Germinal center (tissue), 1 donor: ENCODE results near the gene IRF2BPL.

Experiments
- DNase-seq: peaks from one replicate; pipeline ENCODE4 v3.0.0; 2012; ENCODE audit warnings: mixed read lengths, low spot score

IRF2BPL gene

DNA sequence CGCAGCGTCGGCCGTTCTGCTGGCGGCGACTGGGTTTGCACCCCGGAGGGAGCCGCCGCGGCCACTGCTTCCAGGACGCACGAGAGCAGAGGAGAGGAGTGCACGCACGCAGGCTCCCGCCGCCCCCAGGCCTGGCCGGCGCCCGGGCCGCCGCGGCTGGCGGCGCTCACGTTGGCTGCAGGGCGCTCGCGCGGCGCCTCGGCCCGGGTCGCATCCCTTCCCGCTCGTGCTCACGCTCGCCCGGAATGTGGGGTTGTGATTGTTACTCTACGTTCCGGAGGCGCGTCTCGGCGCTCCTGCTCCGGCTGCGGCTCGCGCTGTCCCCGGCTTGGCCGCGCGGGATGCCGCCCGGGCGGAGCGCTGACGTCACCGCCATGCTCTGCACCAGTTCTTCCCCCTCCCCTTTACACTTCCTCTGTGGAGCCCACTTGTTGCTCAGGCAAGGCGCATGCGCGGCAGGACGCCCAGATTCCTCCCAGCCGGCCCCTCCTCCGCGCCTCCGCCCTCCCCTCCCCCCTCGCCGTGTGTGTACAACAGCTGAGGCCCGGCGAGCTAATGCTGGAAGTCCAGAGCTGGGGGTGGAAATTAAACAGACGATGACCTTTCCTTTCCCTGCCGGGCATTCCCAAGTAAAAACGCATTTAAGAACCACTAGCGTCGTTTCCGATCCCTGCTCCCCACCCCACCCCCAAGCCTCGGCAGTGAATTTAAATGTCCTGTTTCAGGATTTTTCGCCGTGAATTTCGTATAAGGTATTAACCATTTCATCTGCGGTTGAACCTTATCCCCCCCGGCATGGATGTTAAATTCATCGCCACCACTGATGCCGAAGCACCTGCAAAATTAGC, at the start of gene IRF2BPL:
IRF2BPL (minus strand) TSS at position 325 of the 848 bp plus-strand sequence. CDS start 916 bp downstream, outside the sequence.
- DNase-seq: peak; percentile 97

DNA sequence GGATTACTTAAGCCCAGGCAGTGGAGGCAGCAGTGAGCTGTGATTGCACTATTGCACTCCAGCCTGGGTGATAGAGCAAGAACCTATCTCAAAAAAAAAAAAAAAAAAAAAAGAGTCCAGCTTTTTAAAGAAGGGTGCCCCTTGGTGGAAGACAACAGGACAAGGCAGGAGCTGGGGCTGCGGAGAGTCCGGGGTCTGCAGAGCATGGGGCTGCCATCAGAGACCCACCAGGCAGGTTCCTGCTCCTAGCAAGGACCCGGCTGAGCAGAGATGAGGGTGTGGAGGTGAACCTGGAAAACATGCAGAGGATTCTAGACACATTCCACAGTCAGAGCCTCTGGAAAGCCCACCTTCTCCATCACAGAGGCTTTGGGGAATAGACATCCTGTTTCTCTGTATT, 48.5 kb upstream of the IRF2BPL start:
- DNase-seq: no peak

DNA sequence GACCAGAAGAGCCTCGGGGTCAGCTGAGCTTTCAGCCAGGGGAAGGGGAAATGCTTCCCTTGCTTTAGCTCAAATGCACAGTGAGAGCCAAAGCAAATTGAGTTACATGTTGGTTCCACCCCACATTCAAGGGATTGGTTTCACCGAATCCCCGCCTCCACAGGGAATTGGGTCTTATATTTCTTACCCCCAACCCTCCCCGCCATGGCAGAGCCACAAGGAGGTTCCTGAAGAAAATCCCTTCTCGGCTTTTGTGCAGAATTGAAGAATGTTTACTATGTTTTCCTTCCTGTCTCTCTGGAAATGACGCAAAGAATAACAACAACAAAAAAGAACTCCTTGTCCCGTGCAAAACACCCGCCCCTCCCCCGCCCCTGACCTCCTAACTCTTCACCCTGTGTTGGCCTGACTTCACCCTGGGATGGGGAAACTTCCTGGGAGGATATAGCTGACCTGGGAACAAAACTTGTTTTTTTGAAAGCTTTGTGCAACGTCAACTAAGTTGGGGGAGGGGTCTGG, 47.7 kb upstream of the IRF2BPL start:
- no peak for DNase-seq

DNA sequence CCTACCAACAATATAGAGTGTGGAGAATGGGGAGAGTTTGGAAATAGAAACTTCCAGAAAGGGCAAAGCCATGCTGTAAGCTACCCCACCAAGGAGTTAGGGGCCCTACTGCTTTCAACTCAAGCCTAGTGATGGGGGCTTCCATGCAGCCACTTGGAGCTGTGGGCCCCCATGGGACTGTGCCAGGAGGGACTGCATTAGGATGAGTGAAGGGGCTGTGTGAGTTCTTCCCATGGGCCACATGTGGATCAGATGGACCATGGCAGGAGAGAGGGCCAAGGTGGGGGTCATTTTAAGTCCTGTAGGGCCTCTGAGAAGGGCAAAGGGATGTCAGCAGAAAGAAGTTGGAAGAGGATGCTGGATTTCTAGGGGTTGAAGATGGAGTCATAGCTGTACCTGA, 46.5 kb upstream of the IRF2BPL start:
- no peak for DNase-seq

DNA sequence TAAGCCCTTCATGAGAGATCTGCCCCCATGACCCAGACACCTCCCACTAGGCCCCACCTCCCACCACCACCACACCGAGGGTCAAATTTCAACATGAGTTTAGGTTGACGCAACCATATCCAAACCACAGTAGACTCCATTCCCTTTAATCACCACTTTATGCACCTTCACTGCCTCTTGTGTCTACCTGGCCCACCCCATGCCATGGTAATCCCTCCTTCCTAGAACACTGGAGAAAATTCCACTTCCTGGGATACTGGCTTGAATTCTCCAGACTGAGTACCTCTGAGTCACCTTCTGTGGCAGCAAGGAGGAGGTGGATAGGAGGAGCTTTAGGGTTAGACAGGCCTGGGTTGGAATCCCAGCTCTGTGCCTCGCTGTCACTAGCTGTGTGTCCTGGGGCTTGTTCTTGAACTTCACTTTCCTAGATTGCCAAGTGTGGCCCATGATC, 43.5 kb upstream of the IRF2BPL start:
- no peak for DNase-seq

DNA sequence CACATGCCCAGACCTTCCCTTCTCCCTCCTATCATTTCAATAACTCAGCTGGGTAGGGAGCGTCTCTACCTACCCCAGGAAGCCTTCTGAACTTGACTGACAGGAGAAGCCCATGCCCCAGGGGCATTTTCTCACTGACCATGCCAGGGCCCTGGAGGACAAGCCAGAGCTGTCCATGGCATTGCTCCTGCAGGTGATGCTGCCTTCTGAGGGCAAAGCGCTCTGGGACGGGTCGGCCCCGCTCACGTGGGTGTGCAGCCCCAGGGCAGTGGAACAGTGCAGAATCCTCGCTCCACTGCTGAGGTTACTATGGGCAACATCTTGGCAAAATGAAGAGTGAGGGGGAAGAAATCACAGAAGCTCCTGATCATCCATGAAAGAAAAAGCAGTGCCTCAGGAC, 41.0 kb upstream of the IRF2BPL start:
- no peak for DNase-seq

DNA sequence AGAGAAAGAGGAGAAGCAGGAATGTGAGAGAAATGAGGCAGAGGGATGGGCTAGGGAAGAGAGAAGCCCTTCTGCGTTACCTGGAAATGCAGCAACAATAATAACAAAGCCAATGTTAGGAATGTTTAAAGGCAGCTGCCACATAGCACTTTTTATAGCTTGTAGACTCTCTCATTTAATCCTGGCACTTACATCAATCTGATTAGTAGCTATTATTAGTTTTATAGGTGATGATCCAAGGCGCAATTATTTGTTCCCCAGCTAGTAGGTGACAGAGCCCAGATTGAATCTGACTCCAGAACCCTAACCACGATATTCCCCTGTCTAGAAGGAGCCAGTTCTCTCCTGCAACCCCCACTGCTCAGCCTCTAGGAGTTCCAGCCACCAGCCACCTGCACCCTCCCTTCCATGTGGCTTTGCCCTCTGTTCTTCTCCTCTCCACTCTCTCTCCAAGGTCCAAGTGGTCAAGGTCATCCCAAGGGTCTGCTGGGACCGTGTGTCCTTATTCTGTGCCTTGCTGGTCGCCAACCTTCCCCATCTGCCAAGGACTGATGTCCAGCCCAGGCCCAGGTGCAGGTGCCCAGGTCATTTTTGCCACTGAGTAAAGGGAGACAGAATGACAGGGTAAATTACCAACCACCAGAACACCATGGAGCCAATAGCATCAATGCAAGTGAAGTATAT, 40.2 kb upstream of the IRF2BPL start:
- no peak for DNase-seq

DNA sequence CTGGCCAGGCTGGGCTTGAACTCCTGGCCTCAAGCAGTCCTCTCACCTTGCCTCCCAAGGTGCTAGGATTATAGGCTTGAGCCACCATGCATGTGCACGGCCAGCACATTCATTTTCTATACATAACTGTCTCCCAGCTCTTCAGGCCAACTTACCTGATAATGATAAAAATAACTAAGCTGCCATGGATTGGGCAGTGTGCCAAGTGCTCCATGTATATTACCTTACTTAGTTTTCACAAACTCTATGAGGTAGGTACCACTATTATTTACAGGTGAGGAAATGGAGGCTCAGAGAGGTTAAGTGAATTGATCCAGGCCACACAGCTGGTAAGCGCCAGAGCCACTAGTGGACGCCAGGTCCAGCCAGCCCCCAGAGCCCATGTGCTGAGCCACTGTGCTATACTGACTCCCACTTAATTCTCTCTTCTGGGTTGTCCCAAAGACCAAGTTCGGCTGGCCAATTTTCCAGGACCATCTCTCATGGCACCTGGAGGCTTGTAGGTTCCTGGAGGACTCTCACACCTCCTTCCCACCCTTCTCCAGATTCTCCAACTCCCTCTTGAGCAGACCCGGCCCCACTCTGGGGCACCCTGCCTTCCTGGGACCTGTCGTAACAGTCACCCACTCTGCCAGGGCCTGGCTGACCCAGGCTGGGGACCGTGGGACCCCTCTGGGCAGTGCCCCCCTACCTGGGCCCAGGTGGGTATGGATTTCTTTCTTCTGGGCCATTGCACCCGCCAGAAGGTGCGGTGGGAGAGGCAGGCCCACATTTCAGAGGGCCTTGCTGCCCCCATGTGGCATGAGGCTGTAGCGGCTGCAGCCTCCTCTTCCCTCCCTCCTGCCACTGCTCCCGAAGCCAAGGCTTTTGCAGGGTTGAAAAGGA, 39.4 kb upstream of the IRF2BPL start:
- peak; percentile 47 for DNase-seq

DNA sequence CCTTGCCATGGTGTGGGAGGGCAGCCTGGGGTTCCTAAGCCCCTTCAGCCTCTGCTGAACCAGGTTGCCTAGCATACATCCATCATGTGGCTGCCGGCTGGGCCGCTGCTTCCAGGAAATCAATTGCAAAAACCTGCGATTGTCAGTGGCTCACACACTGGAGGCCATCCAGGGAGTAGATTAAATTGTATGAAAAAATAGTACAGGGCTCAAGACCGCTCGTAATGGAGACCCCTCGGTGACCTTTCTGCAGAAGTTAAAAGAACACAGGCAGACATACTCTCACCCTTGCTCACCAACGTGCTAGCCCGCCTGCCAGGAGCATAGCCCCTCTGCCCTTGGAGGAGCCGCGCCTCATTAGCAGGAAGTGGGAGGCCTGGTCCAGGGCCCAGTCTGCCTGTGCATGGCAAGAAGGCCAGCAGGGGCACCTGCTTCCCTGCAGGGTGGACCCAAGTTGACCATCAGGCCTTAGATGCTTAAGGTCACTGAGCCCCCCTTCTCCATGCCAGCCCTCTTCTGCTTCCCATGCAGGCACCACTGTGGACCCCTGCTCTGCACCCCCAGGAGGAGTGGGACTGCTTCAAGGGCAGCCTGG, 38.2 kb upstream of the IRF2BPL start:
- no peak for DNase-seq

DNA sequence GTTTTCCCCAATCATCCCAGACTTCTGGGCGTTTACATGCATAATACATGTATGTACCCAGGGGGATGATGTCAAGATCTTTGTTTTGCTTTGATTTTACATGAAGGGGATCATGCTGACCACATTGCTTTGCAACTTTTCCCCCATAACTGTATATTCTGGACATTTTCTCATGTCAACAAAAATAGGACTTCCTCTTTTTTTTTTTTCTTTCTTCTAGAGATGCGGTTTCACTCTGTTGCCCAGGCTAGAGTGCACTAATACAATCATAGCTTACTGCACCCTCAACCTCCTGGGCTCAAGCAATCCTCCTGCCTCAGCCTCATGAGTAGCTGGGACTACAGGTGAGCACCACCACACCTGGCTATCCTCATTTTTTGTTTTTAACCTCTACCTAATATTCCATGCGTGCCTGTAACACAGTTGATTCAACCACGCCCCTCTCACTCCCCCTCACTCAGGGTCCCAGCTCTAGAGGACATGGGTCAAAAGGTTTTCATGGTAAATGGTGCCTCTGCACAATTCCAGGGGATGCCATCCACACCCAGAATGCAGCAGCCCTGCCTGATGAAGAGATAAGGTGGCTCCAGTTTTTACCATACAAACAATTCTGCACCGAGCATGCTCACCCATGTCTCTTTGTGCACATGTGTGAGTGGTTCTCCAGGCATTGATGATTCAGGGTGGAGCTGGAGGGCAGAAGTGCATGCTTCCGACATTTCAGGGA, 37.5 kb upstream of the IRF2BPL start:
- no peak for DNase-seq

DNA sequence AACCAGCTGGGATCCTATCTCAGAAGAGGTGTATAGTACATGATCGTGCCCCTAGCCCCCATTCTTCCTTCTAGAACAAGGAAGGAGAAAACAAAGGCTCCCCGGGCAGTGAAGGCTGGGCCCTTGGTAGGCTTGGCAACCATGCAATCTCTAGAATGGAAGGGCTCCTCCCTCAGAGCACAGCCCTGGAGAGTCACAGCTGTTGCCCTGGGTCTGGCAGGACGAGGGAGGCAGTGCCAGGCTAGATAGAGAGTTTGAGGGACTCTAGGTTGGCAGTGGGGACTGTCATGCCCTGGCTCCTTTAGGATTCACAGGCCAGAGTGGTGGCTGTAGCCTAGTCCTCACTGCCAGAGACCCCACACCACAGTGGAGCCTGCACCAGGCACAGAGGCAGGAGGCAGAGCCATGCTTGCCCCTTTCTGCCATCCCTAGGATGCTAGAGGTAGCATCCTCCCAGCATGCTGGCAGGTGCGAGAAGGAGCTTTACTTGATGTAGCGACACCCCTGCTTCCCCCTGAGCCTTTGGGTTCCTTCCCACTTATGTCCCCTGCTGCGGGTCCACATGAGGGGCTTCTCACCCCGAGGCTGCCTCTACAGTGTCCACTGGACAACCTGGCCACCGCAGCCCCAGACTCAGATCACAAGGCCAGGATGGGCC, 36.1 kb upstream of the IRF2BPL start:
- DNase-seq: no peak

DNA sequence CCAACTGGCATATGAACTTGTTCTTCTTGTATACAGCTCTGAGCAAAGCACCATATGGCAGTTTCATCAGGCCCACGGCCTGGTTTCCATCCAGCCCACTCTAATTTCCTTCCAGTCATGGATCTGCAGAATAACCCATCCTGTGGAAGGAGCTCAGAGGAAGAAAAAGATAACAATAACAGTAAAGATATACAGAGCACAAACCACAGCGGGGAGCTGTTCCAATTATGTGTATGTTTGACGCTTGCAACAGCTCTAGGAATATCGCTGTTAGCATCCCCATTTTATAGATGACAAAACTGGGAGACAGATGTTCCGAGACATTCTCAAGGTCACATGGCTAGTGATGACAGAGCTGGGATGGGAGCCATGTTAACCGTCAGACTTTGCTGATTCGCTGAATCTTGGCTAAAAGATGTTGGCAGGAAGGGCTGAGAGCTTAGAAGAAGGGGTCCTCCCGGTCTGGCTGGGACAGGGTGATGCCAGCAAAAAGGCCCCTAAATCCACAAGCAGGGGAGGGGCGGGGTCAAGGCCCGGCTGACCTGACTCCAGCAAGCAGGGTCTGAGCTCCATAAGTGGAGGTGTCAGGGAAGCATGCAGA, 35.2 kb upstream of the IRF2BPL start:
- DNase-seq: no peak

DNA sequence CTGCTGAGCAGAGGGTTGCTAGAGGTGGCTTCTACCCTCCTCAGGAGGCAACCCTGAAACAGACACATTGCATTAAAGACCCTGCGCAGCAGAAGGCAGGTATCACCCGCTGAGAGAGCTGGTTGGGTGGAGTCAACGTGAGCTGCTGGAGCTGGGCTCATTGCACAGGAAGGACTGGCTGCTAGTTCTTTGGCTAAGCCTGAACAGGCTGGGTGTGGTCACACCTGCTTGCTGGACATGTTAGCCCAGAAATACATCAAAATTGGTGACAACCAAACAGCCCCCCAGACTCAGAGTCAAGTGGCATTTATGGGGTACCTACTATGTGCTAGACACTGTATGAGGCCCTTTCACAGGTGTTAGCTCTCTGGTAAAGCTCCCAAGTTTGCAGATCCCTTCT, 33.8 kb upstream of the IRF2BPL start:
- no peak for DNase-seq

DNA sequence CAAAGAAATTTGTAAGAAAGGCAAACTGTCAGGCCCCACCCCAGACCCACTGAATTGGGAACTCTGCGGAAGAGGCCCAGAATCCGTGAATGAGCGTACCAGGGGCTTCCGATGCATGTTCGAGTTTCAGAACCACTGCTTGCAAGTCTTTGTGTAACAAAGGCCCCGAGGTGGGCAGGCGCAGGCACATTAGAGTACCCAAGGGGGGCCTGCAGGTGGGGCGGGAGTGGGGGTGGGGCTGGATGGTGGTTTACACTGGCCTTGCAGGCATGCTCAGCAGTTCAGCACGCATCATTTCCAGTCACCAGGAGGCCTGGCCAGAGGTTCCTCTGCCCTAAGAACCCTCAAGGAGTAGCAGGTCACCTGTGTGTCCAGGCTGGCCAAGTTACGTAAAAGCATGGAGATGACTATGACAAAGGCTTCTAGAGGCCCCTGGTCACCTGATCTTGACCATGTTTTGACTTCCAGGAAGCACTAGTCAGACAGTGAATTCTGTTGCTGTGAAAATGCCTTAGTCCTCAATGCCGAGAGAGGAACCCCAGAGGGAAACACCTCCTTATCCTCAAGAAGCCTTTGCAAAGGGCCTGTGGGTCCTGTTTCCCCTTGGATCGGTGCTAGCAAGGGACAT, 33.2 kb upstream of the IRF2BPL start:
- no peak for DNase-seq

DNA sequence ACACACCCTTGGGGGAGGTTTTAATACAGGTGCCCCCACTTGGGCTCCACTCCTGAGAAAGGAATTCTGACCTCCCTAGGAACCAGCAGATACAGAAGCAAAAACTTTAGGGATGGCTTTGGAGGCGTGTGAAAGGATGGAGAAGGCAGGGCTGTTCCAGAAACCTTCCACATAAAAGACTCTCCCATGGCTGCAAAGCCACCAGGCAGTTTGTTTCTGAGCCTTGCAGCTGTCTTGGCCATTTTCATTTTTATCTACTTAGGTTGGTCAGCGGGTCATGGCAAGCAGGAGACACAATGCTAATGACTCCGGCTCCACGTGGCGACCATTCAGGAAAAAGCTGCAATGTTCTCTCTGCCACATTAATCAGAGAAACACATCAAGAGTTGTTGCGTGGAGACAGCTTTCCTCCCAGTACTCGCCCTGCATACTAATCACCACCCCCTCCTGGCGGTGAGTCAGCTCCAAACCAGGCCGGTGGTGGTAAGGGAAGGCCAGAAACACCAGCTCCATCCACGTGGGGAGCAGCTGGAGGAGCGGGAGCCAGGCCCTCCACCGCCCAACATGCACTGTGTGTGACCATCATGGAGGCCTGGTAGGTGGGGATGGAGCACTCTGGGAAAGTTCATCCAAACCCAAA, 30.9 kb upstream of the IRF2BPL start:
- no peak for DNase-seq

DNA sequence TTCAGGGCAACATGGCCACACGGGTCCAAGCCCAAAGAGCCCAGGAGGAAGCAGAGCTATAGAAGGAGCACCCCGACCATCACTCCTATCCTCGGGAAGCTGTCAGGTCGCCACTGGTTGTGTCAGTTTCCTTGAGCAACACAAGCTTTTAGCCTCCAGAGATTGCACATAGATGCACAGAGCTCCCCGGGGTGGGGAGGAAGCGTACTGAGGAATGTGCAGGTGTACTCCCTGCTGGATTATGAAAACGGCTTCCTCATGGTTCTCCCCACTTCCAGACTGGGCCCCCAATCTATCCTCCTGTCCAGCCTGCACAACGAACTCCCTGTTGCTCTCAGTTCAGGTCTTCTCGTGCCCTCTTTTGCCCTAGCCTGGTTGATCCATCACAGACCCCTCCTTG, 30.3 kb upstream of the IRF2BPL start:
- no peak for DNase-seq

DNA sequence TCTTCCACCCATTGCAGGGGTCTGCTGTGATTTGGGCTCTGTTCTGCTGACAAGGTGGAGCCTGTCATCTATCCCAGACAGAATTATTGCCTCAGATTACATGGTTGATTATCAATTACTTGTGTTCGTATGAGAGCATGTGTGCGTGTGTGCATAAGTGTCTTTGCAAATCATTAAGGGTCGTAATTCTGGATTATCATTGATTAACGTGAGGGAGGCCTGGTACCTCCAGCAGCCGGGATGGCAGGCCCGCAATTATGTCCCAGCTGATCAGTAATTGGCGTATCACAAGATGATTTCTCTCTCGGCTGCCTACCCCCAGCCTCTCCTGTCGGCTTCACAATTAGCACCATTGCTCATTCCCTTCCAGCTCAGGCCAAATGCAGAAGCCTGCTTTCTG, 29.6 kb upstream of the IRF2BPL start:
- no peak for DNase-seq

DNA sequence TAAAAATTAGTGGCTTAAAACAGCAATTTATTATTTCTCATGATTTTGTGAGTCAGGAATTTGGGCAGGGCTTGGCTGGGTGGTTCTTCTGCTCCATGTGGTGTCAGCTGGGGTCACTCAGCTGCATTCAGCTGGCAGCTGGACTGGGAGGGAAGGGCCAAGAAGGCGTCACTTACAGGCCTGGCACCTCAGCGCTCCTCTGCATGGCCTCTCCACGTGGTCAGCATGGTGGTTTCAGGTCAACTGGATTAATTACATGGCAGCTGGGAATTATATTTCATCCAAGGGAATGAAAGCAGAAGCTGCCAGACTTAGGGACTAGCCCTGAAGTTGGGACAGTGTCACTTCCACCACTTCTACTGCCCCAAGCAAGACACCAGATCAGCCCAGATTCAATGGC, 27.5 kb upstream of the IRF2BPL start:
- no peak for DNase-seq

DNA sequence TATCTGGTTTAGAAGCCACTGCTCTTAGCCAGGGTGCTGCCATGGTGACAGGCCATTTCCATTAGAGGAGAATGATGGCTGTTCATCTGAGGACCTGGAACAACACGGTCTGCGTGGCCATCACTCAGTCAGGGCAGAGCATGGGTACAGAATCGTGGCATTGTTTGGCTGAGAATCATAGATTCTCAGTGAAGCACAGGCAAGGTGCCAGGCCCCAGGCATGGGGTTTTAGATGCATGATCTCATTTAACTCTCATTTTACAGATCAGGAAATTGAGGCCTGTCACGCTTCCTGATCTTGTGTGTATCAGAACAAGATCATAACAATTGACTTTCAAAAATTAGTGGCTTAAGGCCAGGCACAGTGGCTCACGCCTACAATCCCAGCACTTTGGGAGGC, 26.8 kb upstream of the IRF2BPL start:
- no peak for DNase-seq
